22Rv1 (cell line): ENCODE measurements around the gene TRPV5.

Experiments used
- H3K27ac ChIP-seq: fragments of 450-650 bp; 2 replicates; pipeline ENCODE4 v1.5.1; 2017
- CTCF ChIP-seq: fragments of 450-650 bp; IDR thresholded peaks from 2 replicates; pipeline ENCODE4 v1.5.1; 2017; ENCODE audit warnings: mild to moderate bottlenecking
- ZFX ChIP-seq: fragments of 450-650 bp; IDR thresholded peaks from 2 replicates; pipeline ENCODE4 v1.6.1; 2017; ENCODE audit warnings: antibody characterized with exemption, borderline replicate concordance

The TRPV5 gene

GRCh38 chr7:142862786-142863400 is 70.7 kb downstream of the TRPV5 start:
- TF ChIP-seq ZFX = no peak
- no peak for TF ChIP-seq CTCF
- H3K27ac ChIP-seq = no peak overlapping the region

GRCh38 chr7:142862351-142862750 is 71.2 kb downstream of the TRPV5 start:
- H3K27ac ChIP-seq = no peak overlapping the region
- TF ChIP-seq CTCF = no peak

- no peak overlapping the region for H3K27ac ChIP-seq
- TF ChIP-seq CTCF (no peak), ZFX (no peak)
Measured at GRCh38 chr7:142860968-142861367, 72.6 kb downstream of the TRPV5 start.

- TF ChIP-seq CTCF (no peak), ZFX (no peak)
- H3K27ac ChIP-seq = no peak overlapping the region
Measured at GRCh38 chr7:142859829-142860228, 73.7 kb downstream of the TRPV5 start.

GRCh38 chr7:142859411-142859810 is 74.1 kb downstream of the TRPV5 start:
- TF ChIP-seq CTCF (no peak), ZFX (no peak)
- no peak overlapping the region for H3K27ac ChIP-seq
